ENCODE results near the gene GREB1L.

DNA sequence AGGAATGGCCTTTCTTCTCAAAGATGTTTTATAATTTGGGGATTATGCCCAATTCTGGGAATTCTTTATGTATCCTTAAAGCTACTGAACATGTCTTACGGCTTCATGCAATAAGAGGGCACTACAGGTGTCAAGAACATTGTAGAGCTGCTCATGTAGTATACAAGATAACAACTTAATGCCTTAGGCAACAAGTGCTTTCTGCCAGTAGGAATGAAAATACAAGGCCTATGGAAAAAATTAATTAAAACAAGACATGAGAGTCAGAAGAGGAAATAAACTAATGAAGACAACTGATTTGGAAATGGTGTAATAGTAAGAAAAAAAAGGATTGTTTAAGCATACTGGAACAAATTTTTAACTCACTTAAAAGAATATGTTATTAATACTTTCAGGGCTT lies 27.3 kb downstream of the GREB1L start:
- TF ChIP-seq TAF1 (IDR thresholded peaks at IDR 0.05; ENCODE audit: borderline replicate concordance, insufficient read depth, low read length) (no peak), POLR2AphosphoS5 (IDR thresholded peaks at IDR 0.05; ENCODE audit: low read depth, low read length) (no peak)

Measured in PFSK-1 (cell line).